H1 (cell line): ENCODE data around the gene TMCC1. TPM values are rescaled to one million over a fixed set of nuclear protein-coding genes. Genes with fewer than 3 reads are reported as not detected.

Source experiments
- CTCF ChIA-PET: fragments of 300-600 bp; sonication (Branson Sonifier 250); formaldehyde crosslinking; loops from one replicate; lab custom pipeline; 2021; ENCODE audit not compliant: partially characterized antibody; lab: Charles Lee
- POLR2A ChIA-PET: fragments of 300-600 bp; sonication (Branson Sonifier 250); formaldehyde crosslinking; loops from one replicate; lab custom pipeline; 2021; ENCODE audit warnings: inconsistent platforms; ENCODE audit not compliant: partially characterized antibody; lab: Charles Lee
- DNase-seq, 2 experiments: peaks; one replicate each; pipeline versions ENCODE4 v3.0.0 to v3.0.0-alpha.2; 2010 to 2022; ENCODE audit warnings: low spot score in 2 of 2, low read depth in 1 of 2, mixed read lengths in 1 of 2
- FAIRE-seq: peaks from 2 replicates; lab custom pipeline; 2011; peaks lifted over from hg19 to GRCh38; lab: Jason Lieb, UNC
- H2AFZ ChIP-seq: 2 replicates; pipeline ENCODE4 v1.8.1; 2012; ENCODE audit warnings: low read length, inconsistent platforms
- H2AK5ac ChIP-seq: 2 replicates; pipeline ENCODE4 v1.6.1; 2013; ENCODE audit warnings: low read depth, low read length
- H2BK120ac ChIP-seq: replicated peaks from 2 replicates; pipeline ENCODE3; 2013; ENCODE audit warnings: low read depth, low read length, inconsistent platforms
- H2BK12ac ChIP-seq: 2 replicates; pipeline ENCODE4 v1.6.1; 2013; ENCODE audit warnings: low read depth, low read length
- H2BK15ac ChIP-seq: 2 replicates; pipeline ENCODE4 v1.6.1; 2013; ENCODE audit warnings: low read length
- H2BK20ac ChIP-seq: 2 replicates; pipeline ENCODE4 v1.6.1; 2013; ENCODE audit warnings: low read length
- H2BK5ac ChIP-seq: 2 replicates; pipeline ENCODE4 v1.6.1; 2013; ENCODE audit warnings: low read depth, low read length
- H3K14ac ChIP-seq: 2 replicates; pipeline ENCODE4 v1.6.1; 2013; ENCODE audit warnings: inconsistent platforms; ENCODE audit not compliant: insufficient read length
- H3K18ac ChIP-seq: 2 replicates; pipeline ENCODE4 v1.6.1; 2013; ENCODE audit warnings: low read length; ENCODE audit errors: extremely low read depth
- H3K23ac ChIP-seq: 2 replicates; pipeline ENCODE4 v1.6.1; 2013; ENCODE audit warnings: inconsistent platforms; ENCODE audit not compliant: insufficient read length
- H3K23me2 ChIP-seq: 2 replicates; pipeline ENCODE4 v1.6.1; 2013; ENCODE audit warnings: low read depth, low read length
- H3K27ac ChIP-seq: 2 replicates; pipeline ENCODE4 v1.6.1; 2011; ENCODE audit warnings: low read depth, low read length, inconsistent platforms
- H3K27me3 ChIP-seq, 4 experiments: replicated peaks in 1 of 4; 1 replicate in 1 of 4; 2 replicates in 3 of 4; pipeline versions ENCODE4 v1.6.1 to v1.8.1; 2011 to 2013; ENCODE audit warnings: low read length in 3 of 4, mild to moderate bottlenecking in 3 of 4, inconsistent platforms in 2 of 4, mixed read lengths in 2 of 4, moderate library complexity in 1 of 4; ENCODE audit not compliant: control insufficient read depth in 3 of 4, insufficient read depth in 3 of 4; ENCODE audit errors: extremely low read depth in 1 of 4
- H3K36me3 ChIP-seq, 4 experiments: 2 replicates each; pipeline versions ENCODE4 v1.6.1 to v1.8.1; 2011 to 2013; ENCODE audit warnings: mild to moderate bottlenecking in 4 of 4, low read length in 3 of 4, moderate library complexity in 2 of 4, control low read depth in 1 of 4, inconsistent platforms in 1 of 4; ENCODE audit not compliant: insufficient read depth in 4 of 4, control insufficient read depth in 2 of 4
- H3K4ac ChIP-seq: replicated peaks from 2 replicates; pipeline ENCODE3; 2013; ENCODE audit warnings: low read length, low read depth, mixed read lengths, inconsistent platforms; ENCODE audit not compliant: insufficient read length
- H3K4me1 ChIP-seq, 4 experiments: replicated peaks in 1 of 4; 1 replicate in 1 of 4; 2 replicates in 3 of 4; pipeline versions ENCODE4 v1.6.1 to v1.8.1; 2011 to 2013; ENCODE audit warnings: low read length in 3 of 4, inconsistent platforms in 2 of 4, mixed read lengths in 1 of 4; ENCODE audit not compliant: insufficient read depth in 4 of 4, control insufficient read depth in 3 of 4
- H3K4me2 ChIP-seq, 2 experiments: 2 replicates each; pipeline versions ENCODE4 v1.6.1 to v1.8.1; 2011 to 2013; ENCODE audit warnings: low read depth in 2 of 2, low read length in 2 of 2, control low read depth in 1 of 2, inconsistent platforms in 1 of 2, mild to moderate bottlenecking in 1 of 2; ENCODE audit not compliant: insufficient read depth in 1 of 2
- H3K4me3 ChIP-seq, 4 experiments: fragments of 200-600, 300-600 bp in 1 of 4; sonication (generic), shearing (Covaris generic), sonication (Bioruptor Twin) in 1 of 4; 2 replicates each; pipeline versions ENCODE4 v1.5.1 to v1.8.1; 2011 to 2016; ENCODE audit warnings: low read length in 4 of 4, low read depth in 3 of 4, control low read depth in 2 of 4, inconsistent platforms in 2 of 4, mild to moderate bottlenecking in 2 of 4, mixed read lengths in 1 of 4, moderate library complexity in 1 of 4; ENCODE audit not compliant: insufficient read depth in 2 of 4; ENCODE audit errors: extremely low read depth in 1 of 4
- H3K56ac ChIP-seq: replicated peaks from 2 replicates; pipeline ENCODE3; 2013; ENCODE audit warnings: low read depth, mild to moderate bottlenecking, mixed read lengths, low read length, inconsistent platforms; ENCODE audit not compliant: insufficient read length
- H3K79me1 ChIP-seq: 2 replicates; pipeline ENCODE4 v1.6.1; 2013; ENCODE audit warnings: low read depth, low read length, control low read depth
- H3K79me2 ChIP-seq, 2 experiments: 2 replicates each; pipeline versions ENCODE4 v1.6.1 to v1.8.1; 2012 to 2013; ENCODE audit warnings: low read length in 2 of 2, mild to moderate bottlenecking in 2 of 2, inconsistent platforms in 1 of 2; ENCODE audit not compliant: insufficient read depth in 2 of 2, control insufficient read depth in 1 of 2
- H3K9ac ChIP-seq, 4 experiments: replicated peaks in 1 of 4; 1 replicate in 1 of 4; 2 replicates in 3 of 4; pipeline versions ENCODE4 v1.6.1 to v1.8.1; 2011 to 2013; ENCODE audit warnings: low read depth in 3 of 4, low read length in 3 of 4, control low read depth in 2 of 4, mild to moderate bottlenecking in 2 of 4, moderate library complexity in 2 of 4, inconsistent platforms in 1 of 4; ENCODE audit errors: extremely low read depth in 1 of 4
- H3K9me3 ChIP-seq, 2 experiments: 2 replicates each; pipeline versions ENCODE4 v1.6.1 to v1.8.1; 2012 to 2013; ENCODE audit warnings: mild to moderate bottlenecking in 2 of 2, moderate library complexity in 2 of 2, control low read depth in 1 of 2, inconsistent platforms in 1 of 2, low read depth in 1 of 2, low read length in 1 of 2, mixed read lengths in 1 of 2; ENCODE audit not compliant: insufficient read depth in 2 of 2
- H4K20me1 ChIP-seq, 2 experiments: replicated peaks in 1 of 2; 2 replicates each; pipeline versions ENCODE3 to v1.8.1; 2011 to 2013; ENCODE audit warnings: inconsistent platforms in 2 of 2, low read length in 2 of 2, mild to moderate bottlenecking in 1 of 2; ENCODE audit not compliant: insufficient read depth in 2 of 2, control insufficient read depth in 1 of 2
- H4K5ac ChIP-seq: 2 replicates; pipeline ENCODE4 v1.6.1; 2013; ENCODE audit warnings: low read length, low read depth, mixed read lengths, inconsistent platforms; ENCODE audit not compliant: insufficient read length
- H4K8ac ChIP-seq: 2 replicates; pipeline ENCODE4 v1.8.0; 2013; ENCODE audit warnings: mild to moderate bottlenecking, moderate library complexity, low read length, inconsistent platforms; ENCODE audit not compliant: insufficient read depth; ENCODE audit errors: extremely low read depth
- H4K91ac ChIP-seq: replicated peaks from 2 replicates; pipeline ENCODE3; 2013; ENCODE audit warnings: low read length, mixed read lengths, inconsistent platforms; ENCODE audit not compliant: insufficient read length
- EGR1 ChIP-seq: IDR thresholded peaks from 2 replicates; pipeline ENCODE4 v1.6.1; 2011; ENCODE audit warnings: low read depth, low read length, borderline replicate concordance
- SP4 ChIP-seq: IDR thresholded peaks from 2 replicates; pipeline ENCODE4 v1.6.1; 2012; ENCODE audit warnings: low read length, inconsistent platforms
- SUZ12 ChIP-seq: fragments of 200-600 bp; sonication (generic); IDR thresholded peaks from 2 replicates; pipeline ENCODE4 v1.6.1; 2012; ENCODE audit warnings: mild to moderate bottlenecking, inconsistent platforms, low read length, moderate library complexity, mixed read lengths
- WGBS, 2 experiments: shearing (Covaris generic) in 1 of 2; methylation state at CpG; one replicate each; pipeline versions ENCODE4 v1.1.6 to v1.1.7; 2013 to 2015; ENCODE audit warnings: low lambda C conversion rate in 2 of 2, mixed read lengths in 2 of 2, inconsistent platforms in 1 of 2, low coverage in 1 of 2, missing lambda C conversion rate in 1 of 2; ENCODE audit not compliant: insufficient replicate concordance in 2 of 2, insufficient coverage in 1 of 2, insufficient read length in 1 of 2; ENCODE audit errors: extremely low coverage in 1 of 2, missing lambda C conversion rate in 1 of 2; 5-methylcytosine and 5-hydroxymethylcytosine counted together
- polyA plus RNA-seq, 7 experiments: library from polyadenylated mRNA; depleted of rRNA in 3 of 7; stranded (reverse) in 5 of 7; unstranded in 2 of 7; fragments of >200 nt in 5 of 7; fragments of 200-250 nt in 2 of 7; gene quantifications; 1 replicate in 5 of 7; 2 replicates in 1 of 7; 4 replicates in 1 of 7; pipeline versions ENCODE4 v1.2.1 to v1.2.3, GENCODE V29; 2011 to 2013; ENCODE audit warnings: missing spikeins in 2 of 7, mixed read lengths in 2 of 7
- total RNA-seq: library from RNA; stranded (reverse); fragmentation: NEBNext Ultra II Directional; extraction: Animal tissue kit (Norgen Biotek cat#: 25700); gene quantifications from 2 replicates; pipeline ENCODE4 v1.2.1, GENCODE V29; 2021

The TMCC1 gene
- total and polyA plus RNA-seq, 2 of the 8 experiments (the other 6 are each of a cell fraction or from before 2014, with no cell fraction given), result 10.4 to 27.1 TPM

DNA sequence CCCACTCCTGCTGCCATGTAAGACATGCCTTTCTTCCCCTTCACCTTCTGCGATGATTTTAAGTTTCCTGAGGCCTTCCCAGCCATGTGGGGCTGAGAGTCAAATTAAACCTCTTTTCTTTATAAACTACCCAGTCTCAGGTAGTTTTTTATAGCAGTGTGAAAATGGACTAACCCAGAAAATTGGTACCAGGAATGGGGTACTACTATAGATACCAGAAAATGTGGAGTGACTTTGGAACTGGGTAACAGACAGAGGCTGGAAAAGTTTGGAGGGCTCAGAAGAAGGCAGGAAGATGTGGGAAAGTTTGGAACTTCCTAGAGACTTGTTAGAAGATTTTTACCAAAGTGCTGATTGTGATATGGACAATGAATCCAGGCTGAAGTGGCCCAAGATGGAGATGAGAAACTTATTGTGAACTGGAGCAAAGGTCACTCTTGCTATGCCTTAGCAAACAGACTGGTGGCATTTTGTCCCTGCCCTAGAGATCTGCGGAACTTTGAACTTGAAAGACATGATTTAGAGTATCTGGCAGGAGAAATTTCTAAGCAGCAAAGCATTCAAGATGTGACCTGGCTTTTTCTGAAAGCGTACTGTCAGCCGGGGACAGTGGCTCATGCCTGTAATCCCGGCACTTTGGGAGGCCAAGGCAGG lies 52.7 kb downstream of the TMCC1 start:
- WGBS, 2 experiments, result 93% methylated on average over 5 of the region's 5 CpGs; no CpG with 5 or more reads in 1 of the 2 experiments
- no peak overlapping the region for H2BK15ac ChIP-seq
- H3K4me3 ChIP-seq, result no peak overlapping the region
- no peak overlapping the region for H3K9ac ChIP-seq
- no peaks in the 10 kb centered on the region for H4K20me1 ChIP-seq
- H2BK120ac ChIP-seq, result no peak overlapping the region
- no peak overlapping the region for H2AK5ac ChIP-seq
- POLR2A ChIA-PET, result no interaction called here
- H3K36me3 ChIP-seq, result 0 out of 8 replicates have a peak, but pooled peaks cover 0 to 2% (median 0%) of the 10 kb centered on the region in 4 experiments
- H3K27me3 ChIP-seq, result no peaks in the 10 kb centered on the region
- no peak overlapping the region for H3K23ac ChIP-seq
- H4K91ac ChIP-seq, result no peak overlapping the region
- H2BK20ac ChIP-seq, result no peak overlapping the region
- no peak overlapping the region for H3K4ac ChIP-seq
- H3K18ac ChIP-seq, result no peak overlapping the region
- no peak overlapping the region for H4K8ac ChIP-seq
- no peak overlapping the region for H2BK5ac ChIP-seq
- H2AFZ ChIP-seq, result no peak overlapping the region
- H3K79me2 ChIP-seq, result peaks cover 0 to 16% of the 10 kb centered on the region in 2 experiments; a peak in 1 of 4 replicates
- H2BK12ac ChIP-seq, result no peak overlapping the region
- H3K79me1 ChIP-seq, result peaks cover 3% of the 10 kb centered on the region; the same call in 1 of the 2 replicates
- CTCF ChIA-PET, result interaction anchor here (0.6 to 0.7 kb wide), 3 partner anchors 9 to 185 kb away, joined by 3 read pairs; no protein-coding TSS in a partner anchor
- H3K14ac ChIP-seq, result no peak overlapping the region
- DNase-seq, result no peak
- no peak for FAIRE-seq
- H3K23me2 ChIP-seq, result no peaks in the 10 kb centered on the region; the same call in 1 of the 2 replicates
- no peak overlapping the region for H3K56ac ChIP-seq
- no peak overlapping the region for H4K5ac ChIP-seq
- no peaks in the 10 kb centered on the region for H3K9me3 ChIP-seq
- no peak overlapping the region for H3K27ac ChIP-seq
- H3K4me2 ChIP-seq, result no peak overlapping the region
- peaks cover 0 to 10% (median 6%) of the 10 kb centered on the region in 4 experiments; a peak in 4 of 7 replicates for H3K4me1 ChIP-seq
- TF ChIP-seq EGR1 (no peak), SUZ12 (no peak), SP4 (no peak)
